ENCODE results near the gene CLASP2. TPM values are rescaled to one million over a fixed set of nuclear protein-coding genes. Genes with fewer than 3 reads are reported as not detected.
"Not testable (repeated sequence)": the region's sequence is repeated elsewhere in the genome, so short reads cannot be mapped to it uniquely, and the experiment has no call there.

The CLASP2 gene
- polyA plus RNA-seq, 3 donors = 46.4 to 66.5 (median 59.4) TPM

DNA sequence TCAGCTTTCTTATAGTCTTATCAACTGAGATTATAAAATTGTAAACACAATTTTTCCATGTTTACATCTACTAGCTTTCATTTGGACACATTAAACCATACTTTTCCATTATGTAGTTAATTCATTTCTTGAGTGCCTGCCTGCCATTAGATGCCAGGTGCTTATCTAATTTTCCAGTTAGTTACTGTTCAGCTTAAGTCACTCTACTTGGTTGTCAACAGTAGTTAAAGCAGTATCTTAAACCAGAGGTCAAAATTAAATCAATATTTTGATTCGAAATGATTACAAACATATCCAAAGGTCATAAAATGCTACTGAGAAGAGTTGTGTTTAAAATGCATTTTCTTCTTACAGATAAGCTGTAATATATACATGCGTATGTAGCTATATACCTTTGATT is 221.6 kb downstream of the CLASP2 start:
- DNase-seq (ENCODE audit: extremely low read depth in 1 of 11, low read depth in 9 of 11, low spot score in 4 of 11) = no peak

DNA sequence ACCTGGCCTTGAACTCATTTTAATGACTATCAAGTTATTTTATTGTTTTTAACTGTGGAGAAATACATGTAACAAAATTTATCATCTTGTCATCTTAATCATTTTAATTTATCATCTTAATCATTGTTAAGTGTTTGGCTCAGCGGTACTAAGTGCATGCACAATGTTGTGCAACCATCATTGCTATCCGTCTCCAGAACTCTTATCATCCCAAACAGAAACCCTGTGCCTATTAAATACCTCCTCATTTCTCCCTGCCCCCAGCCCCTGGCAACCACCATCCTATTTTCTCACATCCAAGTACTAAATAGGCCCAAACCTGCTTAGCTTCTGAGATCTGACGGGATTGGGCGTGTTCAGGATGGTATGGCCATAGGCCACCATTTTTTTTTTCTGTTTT is 226.3 kb downstream of the CLASP2 start:
- DNase-seq (ENCODE audit: extremely low read depth in 1 of 11, low read depth in 9 of 11, low spot score in 4 of 11) = no peak

GRCh38 chr3:33490641-33491241 is 227.3 kb downstream of the CLASP2 start:
- no peak for DNase-seq (ENCODE audit: extremely low read depth in 1 of 11, low read depth in 9 of 11, low spot score in 4 of 11)

GRCh38 chr3:33488683-33489082 is 229.4 kb downstream of the CLASP2 start:
- no peak for DNase-seq (ENCODE audit: extremely low read depth in 1 of 11, low read depth in 9 of 11, low spot score in 4 of 11)

DNA sequence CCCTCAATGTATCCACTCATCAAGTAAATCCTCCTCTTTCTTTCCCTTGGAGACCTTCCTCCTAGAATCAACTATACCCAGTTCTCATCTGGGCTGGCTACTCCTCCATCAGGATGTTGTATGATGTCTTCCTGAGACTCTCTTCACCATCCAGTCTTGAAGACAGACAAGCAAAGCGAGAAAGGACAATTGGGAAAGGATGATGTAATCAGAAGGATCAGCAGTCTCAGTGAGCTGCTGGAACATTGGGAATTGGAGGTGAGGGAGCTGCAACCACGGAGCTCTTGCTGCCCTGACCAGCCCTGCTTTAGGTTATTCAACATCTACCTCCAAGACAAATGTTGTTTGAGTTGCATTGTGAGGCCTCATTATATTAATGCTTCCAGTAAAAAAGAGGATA is 229.8 kb downstream of the CLASP2 start:
- no peak for DNase-seq (ENCODE audit: extremely low read depth in 1 of 11, low read depth in 9 of 11, low spot score in 4 of 11)

DNA sequence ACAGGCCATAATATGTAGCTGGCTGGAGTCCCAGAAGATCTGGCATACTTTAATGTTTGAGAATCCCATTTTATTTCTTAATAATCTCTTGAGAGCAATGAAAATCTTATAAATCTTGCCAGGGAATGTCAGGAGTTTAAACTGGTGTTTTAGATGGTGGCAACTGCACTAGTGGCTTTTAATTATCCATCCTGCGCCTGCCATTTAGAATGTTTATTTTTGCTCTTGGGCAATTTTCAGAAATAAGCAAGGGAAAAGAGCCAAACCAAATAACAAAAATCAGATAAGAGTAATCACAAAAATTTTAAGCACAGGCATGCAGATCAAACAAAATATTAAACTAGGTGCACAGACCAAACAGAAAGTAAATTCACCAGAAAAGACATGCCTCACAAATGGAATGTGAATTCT is 235.9 kb downstream of the CLASP2 start:
- peak in 3 of 11 donors; percentile 3 to 25 (median 5) for DNase-seq (ENCODE audit: extremely low read depth in 1 of 11, low read depth in 9 of 11, low spot score in 4 of 11)

DNA sequence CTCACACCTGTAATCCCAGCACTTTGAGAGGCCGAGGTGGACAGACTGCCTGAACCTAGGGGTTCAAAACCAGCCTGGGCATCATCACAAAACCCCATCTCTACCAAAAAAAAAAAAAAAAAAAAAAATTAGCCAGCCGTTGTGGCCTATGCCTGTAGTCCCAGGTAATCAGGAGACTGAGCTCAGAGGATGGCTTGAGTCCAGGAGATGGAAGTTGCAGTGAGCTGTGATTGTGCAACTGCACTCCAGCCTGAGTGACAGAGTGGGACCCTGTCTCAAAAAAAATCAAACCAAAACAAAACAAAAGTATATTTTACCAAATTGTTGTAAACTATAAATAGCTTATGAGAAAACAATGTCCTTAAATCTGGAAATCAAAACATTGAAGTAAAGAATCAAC is 243.2 kb downstream of the CLASP2 start:
- no peak for DNase-seq (ENCODE audit: extremely low read depth in 1 of 11, low read depth in 9 of 11, low spot score in 4 of 11)

GRCh38 chr3:33473813-33474212 is 244.2 kb downstream of the CLASP2 start:
- DNase-seq (ENCODE audit: extremely low read depth in 1 of 11, low read depth in 9 of 11, low spot score in 4 of 11) = no peak

DNA sequence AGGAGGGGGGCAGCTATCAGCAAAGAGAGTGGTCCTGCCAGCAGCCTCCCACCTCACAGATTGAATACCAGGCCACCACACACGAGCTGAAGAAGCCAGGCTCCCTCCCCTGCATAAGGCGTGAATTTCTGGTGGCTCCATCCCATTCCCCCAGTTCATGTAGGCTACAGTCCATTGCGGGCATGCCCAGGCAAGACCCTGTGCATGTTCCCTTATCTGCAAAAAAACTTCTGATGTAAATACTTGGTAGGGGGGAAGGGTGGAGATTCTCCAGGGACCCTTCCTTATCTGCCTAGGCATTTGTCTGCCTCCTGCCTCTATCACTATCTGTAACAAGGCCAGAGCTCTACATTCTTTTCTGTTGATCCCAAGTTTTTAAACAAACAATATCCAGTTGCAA is 250.3 kb downstream of the CLASP2 start:
- no peak for DNase-seq (ENCODE audit: extremely low read depth in 1 of 11, low read depth in 9 of 11, low spot score in 4 of 11)

DNA sequence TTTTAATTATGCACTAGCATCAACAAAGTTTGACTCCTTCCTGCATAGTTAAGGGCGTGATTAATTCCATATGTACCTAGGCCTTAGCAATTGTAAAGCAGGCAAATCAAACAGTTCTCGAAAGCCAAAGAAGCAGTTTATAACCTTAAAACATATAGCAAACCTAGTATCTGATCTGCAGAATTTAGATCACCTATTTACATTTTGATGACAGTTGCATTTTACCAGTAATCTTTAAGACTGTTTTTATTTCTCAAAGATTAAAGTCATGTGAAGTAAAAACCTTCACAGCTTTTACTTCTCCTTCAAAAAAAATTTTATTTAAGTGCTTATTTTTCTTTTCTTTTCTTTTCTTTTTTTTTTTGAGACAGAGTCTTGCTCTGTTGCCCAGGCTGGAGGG is 257.0 kb downstream of the CLASP2 start:
- DNase-seq (ENCODE audit: extremely low read depth in 1 of 11, low read depth in 9 of 11, low spot score in 4 of 11) = no peak

DNA sequence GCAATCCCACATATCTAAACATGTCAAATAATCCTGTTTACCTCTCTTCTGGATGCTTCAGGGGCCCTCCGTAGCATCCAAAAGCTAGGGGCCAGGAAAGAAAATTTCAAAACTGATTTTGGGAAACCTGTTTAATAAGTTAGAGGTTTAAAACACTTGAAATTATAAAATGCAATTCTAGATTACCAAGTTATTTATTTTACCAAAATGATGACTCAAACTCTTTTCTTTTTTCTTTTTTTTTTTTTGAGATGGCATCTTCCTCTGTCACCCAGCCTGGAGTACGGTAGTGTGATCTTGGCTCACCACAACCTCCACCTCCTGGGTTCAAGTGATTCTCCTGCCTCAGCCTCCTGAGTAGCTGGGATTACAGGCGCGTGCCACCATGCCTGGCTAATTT is 258.5 kb downstream of the CLASP2 start:
- DNase-seq (ENCODE audit: extremely low read depth in 1 of 11, low read depth in 9 of 11, low spot score in 4 of 11) = not testable (repeated sequence)

DNA sequence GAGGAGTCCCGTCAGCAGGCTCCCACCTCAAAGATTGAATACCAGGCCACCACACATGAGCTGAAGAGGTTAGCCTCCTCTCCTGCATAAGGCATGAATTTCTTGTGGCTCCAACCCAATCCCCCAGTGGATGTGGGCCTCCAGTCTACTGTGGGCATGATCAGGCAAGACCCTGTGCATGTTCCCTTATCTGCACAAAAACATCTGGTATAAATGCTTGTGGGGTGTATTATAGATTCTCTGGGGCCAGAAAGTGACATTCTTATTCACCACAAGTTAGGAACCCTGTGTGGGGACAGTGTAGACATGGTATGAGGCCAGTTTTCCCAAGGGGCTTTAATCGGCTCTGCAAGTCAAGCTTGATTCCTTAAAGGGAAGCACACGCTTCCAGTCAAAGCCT is 259.6 kb downstream of the CLASP2 start:
- DNase-seq (ENCODE audit: extremely low read depth in 1 of 11, low read depth in 9 of 11, low spot score in 4 of 11) = no peak

GRCh38 chr3:33456756-33457155 is 261.3 kb downstream of the CLASP2 start:
- no peak for DNase-seq (ENCODE audit: extremely low read depth in 1 of 11, low read depth in 9 of 11, low spot score in 4 of 11)

GRCh38 chr3:33453331-33453761 is 264.7 kb downstream of the CLASP2 start:
- no peak for DNase-seq (ENCODE audit: extremely low read depth in 1 of 11, low read depth in 9 of 11, low spot score in 4 of 11)

DNA sequence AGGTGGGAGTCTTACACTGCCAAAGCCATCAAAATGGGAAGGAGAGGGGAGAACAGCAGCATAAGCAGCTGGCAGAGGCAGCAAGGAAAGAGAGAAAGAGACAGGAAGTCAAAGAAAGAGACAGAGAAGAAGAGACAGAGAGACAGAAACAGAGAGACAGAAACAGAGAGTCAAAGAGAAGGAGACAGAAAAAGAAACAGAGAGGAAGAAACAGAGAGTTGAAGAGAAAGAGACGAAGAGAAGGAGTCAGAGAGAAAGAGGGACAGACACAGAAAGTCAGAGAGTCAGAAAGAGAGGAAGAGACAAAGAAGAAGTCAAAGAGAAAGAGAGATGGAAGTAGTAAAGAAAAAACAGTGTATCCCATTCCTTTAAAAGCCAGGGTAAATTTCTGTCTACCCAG is 266.1 kb downstream of the CLASP2 start:
- not testable (repeated sequence) for DNase-seq (ENCODE audit: extremely low read depth in 1 of 11, low read depth in 9 of 11, low spot score in 4 of 11)

- no peak for DNase-seq (ENCODE audit: extremely low read depth in 1 of 11, low read depth in 9 of 11, low spot score in 4 of 11)
These were observed 270.1 kb downstream of the CLASP2 start for GRCh38 chr3:33447958-33448357.

DNA sequence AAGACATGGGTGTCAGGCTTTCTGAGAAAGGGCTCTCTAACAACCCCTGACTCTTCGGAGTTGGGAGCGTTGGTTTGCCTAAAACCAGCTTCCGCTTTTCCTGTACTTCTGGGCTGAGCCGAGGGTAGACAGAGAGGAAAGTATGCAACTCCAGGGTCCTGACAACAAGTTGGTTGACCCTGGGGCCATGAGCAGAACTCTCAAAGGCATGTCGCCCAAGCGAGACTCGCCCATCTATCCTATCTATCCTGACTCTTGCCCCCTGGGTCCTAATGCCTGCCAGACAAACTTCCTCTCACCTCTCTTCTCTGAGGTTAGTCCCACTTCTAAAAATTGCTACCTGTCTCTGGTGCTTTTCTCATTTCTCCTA is 270.8 kb downstream of the CLASP2 start:
- DNase-seq (ENCODE audit: extremely low read depth in 1 of 11, low read depth in 9 of 11, low spot score in 4 of 11) = not testable (repeated sequence)

Other genes with a start within 250 kb of the CLASP2 start
- 100 to 1,000 TPM; 127 to 180 (median 168) TPM for gene PDCD6IP, start 80.4 kb upstream of the CLASP2 start, polyA plus RNA-seq (ENCODE audit: insufficient read length in 3 of 3)

Data from renal cortex interstitium (tissue), 11 donors.